GM23338 (cell line): ENCODE measurements around the gene PBX3. TPM values are rescaled to one million over a fixed set of nuclear protein-coding genes. Genes with fewer than 3 reads are reported as not detected.

Experiments used
- ATAC-seq: fragments of 200-7000 bp; cut with Tn5 transposase; 3 replicates; pipeline ENCODE4 v1.9.1; 2020
- DNase-seq: peaks from one replicate; pipeline ENCODE4 v3.0.0-alpha.2; 2015; ENCODE audit warnings: low spot score
- H2AFZ ChIP-seq: fragments of 200-600 bp; sonication (generic); 2 replicates; pipeline ENCODE4 v1.8.0; 2016; ENCODE audit warnings: antibody characterized with exemption, mild to moderate bottlenecking, moderate library complexity
- H3F3A ChIP-seq: fragments of 200-600 bp; sonication (generic); replicated peaks from 2 replicates; pipeline ENCODE4 v1.8.0; 2017; ENCODE audit warnings: antibody characterized with exemption, mixed run types, low read depth
- H3K27ac ChIP-seq: fragments of 200-600 bp; sonication (generic); 2 replicates; pipeline ENCODE4 v1.6.1; 2016; ENCODE audit warnings: low read depth
- H3K27me3 ChIP-seq: fragments of 200-600 bp; sonication (generic); 2 replicates; pipeline ENCODE4 v1.8.0; 2016; ENCODE audit warnings: mild to moderate bottlenecking, mixed run types, moderate library complexity; ENCODE audit not compliant: insufficient read depth
- H3K36me3 ChIP-seq: fragments of 200-600 bp; sonication (generic); 2 replicates; pipeline ENCODE4 v1.8.0; 2016; ENCODE audit warnings: mild to moderate bottlenecking; ENCODE audit not compliant: insufficient read depth
- H3K4me1 ChIP-seq: fragments of 200-600 bp; sonication (generic); 2 replicates; pipeline ENCODE4 v1.8.0; 2016; ENCODE audit warnings: mild to moderate bottlenecking, moderate library complexity; ENCODE audit not compliant: insufficient read depth
- H3K4me2 ChIP-seq: fragments of 200-600 bp; sonication (generic); 2 replicates; pipeline ENCODE4 v1.7.1; 2017; ENCODE audit warnings: mixed run types
- H3K4me3 ChIP-seq: fragments of 200-600 bp; sonication (generic); 2 replicates; pipeline ENCODE4 v1.6.1; 2016; ENCODE audit warnings: mixed run types
- H3K79me2 ChIP-seq: fragments of 200-600 bp; sonication (generic); replicated peaks from 2 replicates; pipeline ENCODE4 v1.8.0; 2017; ENCODE audit warnings: mild to moderate bottlenecking; ENCODE audit not compliant: insufficient read depth
- H3K9me2 ChIP-seq: fragments of 200-600 bp; sonication (generic); 2 replicates; pipeline ENCODE4 v1.8.0; 2017; ENCODE audit not compliant: insufficient read depth
- H4K20me1 ChIP-seq: fragments of 200-600 bp; sonication (generic); replicated peaks from 2 replicates; pipeline ENCODE4 v1.8.0; 2017; ENCODE audit warnings: mild to moderate bottlenecking; ENCODE audit not compliant: insufficient read depth
- H3K27ac Mint-ChIP-seq: 2 replicates; pipeline ENCODE4 v1.8.0; 2020; ENCODE audit warnings: inconsistent platforms, mild to moderate bottlenecking, moderate library complexity, mixed read lengths
- H3K27me3 Mint-ChIP-seq: 3 replicates; pipeline ENCODE4 v1.8.0; 2022; ENCODE audit warnings: low read depth, mild to moderate bottlenecking, moderate library complexity, mixed read lengths, inconsistent platforms; ENCODE audit not compliant: insufficient read depth, poor library complexity
- H3K36me3 Mint-ChIP-seq: 3 replicates; pipeline ENCODE4 v1.8.0; 2021; ENCODE audit warnings: low read depth, mild to moderate bottlenecking, inconsistent platforms, moderate library complexity, mixed read lengths
- H3K4me1 Mint-ChIP-seq: 3 replicates; pipeline ENCODE4 v1.8.0; 2020; ENCODE audit warnings: mild to moderate bottlenecking, inconsistent platforms, mixed read lengths
- H3K4me3 Mint-ChIP-seq: 3 replicates; pipeline ENCODE4 v1.8.0; 2021; ENCODE audit warnings: moderate library complexity, mild to moderate bottlenecking, inconsistent platforms, mixed read lengths
- H3K9me3 Mint-ChIP-seq: 3 replicates; pipeline ENCODE4 v1.8.0; 2020; ENCODE audit warnings: moderate library complexity, mild to moderate bottlenecking, inconsistent platforms, mixed read lengths
- REST ChIP-seq: IDR thresholded peaks from one replicate; pipeline ENCODE4 v1.6.1; 2018; ENCODE audit warnings: antibody characterized with exemption; ENCODE audit not compliant: unreplicated experiment
- STAT1 ChIP-seq: IDR thresholded peaks from one replicate; pipeline ENCODE4 v1.6.1; 2016; ENCODE audit warnings: antibody characterized with exemption; ENCODE audit not compliant: unreplicated experiment
- ZNF114 ChIP-seq: fragments of 250-450 bp; sonication (Bioruptor Pico); IDR thresholded peaks from 2 replicates; pipeline ENCODE4 v1.5.0; 2020; ENCODE audit warnings: mild to moderate bottlenecking, moderate library complexity
- polyA plus RNA-seq: library from polyadenylated mRNA; unstranded; fragments of >200 nt; fragmentation: Nextera tagmentation; extraction: Ambion mirVana; gene quantifications from 2 replicates; pipeline ENCODE4 v1.2.1, GENCODE V29; 2016
- total RNA-seq: library from RNA; depleted of rRNA; stranded (reverse); fragments of >200 nt; shearing (Covaris generic); gene quantifications from 2 replicates; pipeline ENCODE4 v1.2.3, GENCODE V29; 2014
- TF ChIP-seq, protein P1 (sequence below): fragments of 250-450 bp; sonication (Bioruptor Pico); IDR thresholded peaks from 2 replicates; pipeline ENCODE4 v1.5.0; 2020; ENCODE audit warnings: mild to moderate bottlenecking, moderate library complexity

PBX3 gene
- total and polyA plus RNA-seq, 2 experiments from 2014 or later: 28.9 to 50.5 TPM

DNA sequence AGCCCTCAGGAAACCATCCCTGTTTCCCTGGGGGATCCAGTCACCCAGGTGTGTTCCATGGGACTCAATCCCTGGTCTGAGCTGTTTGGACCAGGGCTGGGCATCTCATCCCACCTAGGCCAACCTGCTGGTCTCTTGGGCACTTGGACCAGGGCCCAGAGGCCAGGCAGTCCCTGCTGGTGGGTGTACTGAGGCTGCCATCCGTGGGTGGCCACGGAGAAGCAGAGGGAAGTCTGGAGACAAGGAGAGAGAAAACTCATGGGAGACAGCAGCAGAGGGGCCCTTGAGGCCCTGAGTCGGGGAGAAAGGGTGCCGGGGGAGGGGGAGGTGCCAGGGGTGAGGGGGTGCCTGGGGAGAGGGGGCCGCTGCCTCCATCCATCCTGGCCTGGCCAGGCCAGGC, 247.8 kb downstream of the PBX3 start:
- no peak overlapping the region for H2AFZ ChIP-seq
- no peaks in the 10 kb centered on the region for H4K20me1 ChIP-seq
- TF ChIP-seq, protein P1, sequence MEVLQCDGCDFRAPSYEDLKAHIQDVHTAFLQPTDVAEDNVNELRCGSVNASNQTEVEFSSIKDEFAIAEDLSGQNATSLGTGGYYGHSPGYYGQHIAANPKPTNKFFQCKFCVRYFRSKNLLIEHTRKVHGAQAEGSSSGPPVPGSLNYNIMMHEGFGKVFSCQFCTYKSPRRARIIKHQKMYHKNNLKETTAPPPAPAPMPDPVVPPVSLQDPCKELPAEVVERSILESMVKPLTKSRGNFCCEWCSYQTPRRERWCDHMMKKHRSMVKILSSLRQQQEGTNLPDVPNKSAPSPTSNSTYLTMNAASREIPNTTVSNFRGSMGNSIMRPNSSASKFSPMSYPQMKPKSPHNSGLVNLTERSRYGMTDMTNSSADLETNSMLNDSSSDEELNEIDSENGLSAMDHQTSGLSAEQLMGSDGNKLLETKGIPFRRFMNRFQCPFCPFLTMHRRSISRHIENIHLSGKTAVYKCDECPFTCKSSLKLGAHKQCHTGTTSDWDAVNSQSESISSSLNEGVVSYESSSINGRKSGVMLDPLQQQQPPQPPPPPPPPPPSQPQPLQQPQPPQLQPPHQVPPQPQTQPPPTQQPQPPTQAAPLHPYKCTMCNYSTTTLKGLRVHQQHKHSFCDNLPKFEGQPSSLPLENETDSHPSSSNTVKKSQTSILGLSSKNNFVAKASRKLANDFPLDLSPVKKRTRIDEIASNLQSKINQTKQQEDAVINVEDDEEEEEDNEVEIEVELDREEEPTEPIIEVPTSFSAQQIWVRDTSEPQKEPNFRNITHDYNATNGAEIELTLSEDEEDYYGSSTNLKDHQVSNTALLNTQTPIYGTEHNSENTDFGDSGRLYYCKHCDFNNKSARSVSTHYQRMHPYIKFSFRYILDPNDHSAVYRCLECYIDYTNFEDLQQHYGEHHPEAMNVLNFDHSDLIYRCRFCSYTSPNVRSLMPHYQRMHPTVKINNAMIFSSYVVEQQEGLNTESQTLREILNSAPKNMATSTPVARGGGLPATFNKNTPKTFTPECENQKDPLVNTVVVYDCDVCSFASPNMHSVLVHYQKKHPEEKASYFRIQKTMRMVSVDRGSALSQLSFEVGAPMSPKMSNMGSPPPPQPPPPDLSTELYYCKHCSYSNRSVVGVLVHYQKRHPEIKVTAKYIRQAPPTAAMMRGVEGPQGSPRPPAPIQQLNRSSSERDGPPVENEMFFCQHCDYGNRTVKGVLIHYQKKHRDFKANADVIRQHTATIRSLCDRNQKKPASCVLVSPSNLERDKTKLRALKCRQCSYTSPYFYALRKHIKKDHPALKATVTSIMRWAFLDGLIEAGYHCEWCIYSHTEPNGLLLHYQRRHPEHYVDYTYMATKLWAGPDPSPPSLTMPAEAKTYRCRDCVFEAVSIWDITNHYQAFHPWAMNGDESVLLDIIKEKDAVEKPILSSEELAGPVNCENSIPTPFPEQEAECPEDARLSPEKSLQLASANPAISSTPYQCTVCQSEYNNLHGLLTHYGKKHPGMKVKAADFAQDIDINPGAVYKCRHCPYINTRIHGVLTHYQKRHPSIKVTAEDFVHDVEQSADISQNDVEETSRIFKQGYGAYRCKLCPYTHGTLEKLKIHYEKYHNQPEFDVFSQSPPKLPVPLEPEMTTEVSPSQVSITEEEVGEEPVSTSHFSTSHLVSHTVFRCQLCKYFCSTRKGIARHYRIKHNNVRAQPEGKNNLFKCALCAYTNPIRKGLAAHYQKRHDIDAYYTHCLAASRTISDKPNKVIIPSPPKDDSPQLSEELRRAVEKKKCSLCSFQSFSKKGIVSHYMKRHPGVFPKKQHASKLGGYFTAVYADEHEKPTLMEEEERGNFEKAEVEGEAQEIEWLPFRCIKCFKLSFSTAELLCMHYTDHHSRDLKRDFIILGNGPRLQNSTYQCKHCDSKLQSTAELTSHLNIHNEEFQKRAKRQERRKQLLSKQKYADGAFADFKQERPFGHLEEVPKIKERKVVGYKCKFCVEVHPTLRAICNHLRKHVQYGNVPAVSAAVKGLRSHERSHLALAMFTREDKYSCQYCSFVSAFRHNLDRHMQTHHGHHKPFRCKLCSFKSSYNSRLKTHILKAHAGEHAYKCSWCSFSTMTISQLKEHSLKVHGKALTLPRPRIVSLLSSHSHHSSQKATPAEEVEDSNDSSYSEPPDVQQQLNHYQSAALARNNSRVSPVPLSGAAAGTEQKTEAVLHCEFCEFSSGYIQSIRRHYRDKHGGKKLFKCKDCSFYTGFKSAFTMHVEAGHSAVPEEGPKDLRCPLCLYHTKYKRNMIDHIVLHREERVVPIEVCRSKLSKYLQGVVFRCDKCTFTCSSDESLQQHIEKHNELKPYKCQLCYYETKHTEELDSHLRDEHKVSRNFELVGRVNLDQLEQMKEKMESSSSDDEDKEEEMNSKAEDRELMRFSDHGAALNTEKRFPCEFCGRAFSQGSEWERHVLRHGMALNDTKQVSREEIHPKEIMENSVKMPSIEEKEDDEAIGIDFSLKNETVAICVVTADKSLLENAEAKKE (CRISPR knock-in tag): no peak
- no peak for TF ChIP-seq ZNF114 (CRISPR knock-in tag)
- H3K4me3 ChIP-seq: no peak overlapping the region
- no peak overlapping the region for H3K4me2 ChIP-seq
- H3K79me2 ChIP-seq: no peaks in the 10 kb centered on the region
- Mint-ChIP-seq H3K4me3 (no peak overlapping the region), H3K27me3 (peaks cover 2% of the 10 kb centered on the region), H3K27ac (no peak overlapping the region), H3K36me3 (no peaks in the 10 kb centered on the region), H3K9me3 (no peaks in the 10 kb centered on the region), H3K4me1 (peaks cover 6% of the 10 kb centered on the region; the same call in 2 of the 3 replicates)
- DNase-seq: no peak
- no peaks in the 10 kb centered on the region for H3K9me2 ChIP-seq
- no peaks in the 10 kb centered on the region for H3K36me3 ChIP-seq
- H3F3A ChIP-seq: no peaks in the 10 kb centered on the region
- H3K27me3 ChIP-seq: no peaks in the 10 kb centered on the region
- H3K4me1 ChIP-seq: no peaks in the 10 kb centered on the region
- ATAC-seq: no peak
- H3K27ac ChIP-seq: no peak overlapping the region

DNA sequence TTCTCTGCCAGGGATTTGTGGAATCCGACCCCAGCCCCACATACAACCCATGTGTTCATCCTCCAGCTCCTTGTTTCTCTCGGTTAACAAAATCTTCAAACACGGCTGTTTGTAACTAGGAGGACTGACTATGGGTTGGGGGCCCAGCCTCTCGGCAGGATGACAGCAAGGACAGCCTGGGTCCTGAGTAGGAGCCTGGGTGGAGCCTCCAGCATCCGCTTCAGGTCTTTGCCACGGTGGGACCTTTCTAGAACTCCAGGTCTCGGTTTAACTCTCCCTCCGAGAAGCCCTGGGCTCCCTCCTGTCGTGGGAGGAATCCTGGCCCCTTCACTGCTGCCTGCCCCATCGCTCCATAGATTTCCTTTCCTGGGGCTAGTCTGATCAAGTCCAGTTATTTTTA, 248.5 kb downstream of the PBX3 start:
- Histone ChIP-seq H3K9me2 (no peaks in the 10 kb centered on the region), H4K20me1 (no peaks in the 10 kb centered on the region), H3K4me3 (no peak overlapping the region), H3K27me3 (no peaks in the 10 kb centered on the region), H3K79me2 (no peaks in the 10 kb centered on the region), H3K4me2 (no peak overlapping the region), H3K4me1 (no peaks in the 10 kb centered on the region), H3K36me3 (no peaks in the 10 kb centered on the region), H3F3A (no peaks in the 10 kb centered on the region), H3K27ac (no peak overlapping the region), H2AFZ (no peak overlapping the region)
- no peak for TF ChIP-seq REST
- TF ChIP-seq STAT1: no peak
- Mint-ChIP-seq H3K27ac (no peak overlapping the region), H3K4me3 (no peak overlapping the region; the same call in 2 of the 3 replicates), H3K9me3 (no peaks in the 10 kb centered on the region), H3K36me3 (no peaks in the 10 kb centered on the region), H3K4me1 (peaks cover 4% of the 10 kb centered on the region; the same call in 1 of the 3 replicates), H3K27me3 (peaks cover 4% of the 10 kb centered on the region)
- ATAC-seq (no peak), DNase-seq (no peak)
